Measurements from ENCODE around the gene RING1. TPM values are rescaled to one million over a fixed set of nuclear protein-coding genes. Genes with fewer than 3 reads are reported as not detected.

The RING1 gene
- total and polyA plus RNA-seq, 10 of the 15 experiments (the other 5 are each of a cell fraction or from before 2014, with no cell fraction given), result 2.0 to 27.2 (median 15.8) TPM

DNA sequence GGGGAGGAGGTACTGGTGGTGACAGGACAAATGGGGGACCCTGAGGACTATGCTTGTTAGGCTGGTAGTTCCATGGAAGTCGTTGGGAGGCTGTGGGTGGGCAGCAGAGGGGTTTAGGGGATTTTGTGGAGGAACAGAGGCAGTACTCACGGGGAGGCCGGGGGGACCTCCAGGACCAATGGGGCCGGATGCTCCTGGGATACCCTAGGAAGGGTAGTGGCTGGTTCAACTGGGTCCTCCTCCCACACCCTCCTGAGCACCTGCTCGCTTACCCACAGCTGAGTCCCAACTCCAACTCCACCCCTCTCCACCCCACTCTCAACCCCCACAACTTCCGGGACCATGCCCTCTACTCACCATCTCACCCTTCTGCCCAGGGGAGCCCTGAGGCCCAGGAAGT is 41.9 kb upstream of the RING1 start:
- 8% methylated on average over 6 of the region's 6 CpGs for whole genome bisulfite sequencing (ENCODE audit: insufficient coverage, insufficient replicate concordance, low lambda C conversion rate, missing lambda C conversion rate)
- TF ChIP-seq, protein P1, sequence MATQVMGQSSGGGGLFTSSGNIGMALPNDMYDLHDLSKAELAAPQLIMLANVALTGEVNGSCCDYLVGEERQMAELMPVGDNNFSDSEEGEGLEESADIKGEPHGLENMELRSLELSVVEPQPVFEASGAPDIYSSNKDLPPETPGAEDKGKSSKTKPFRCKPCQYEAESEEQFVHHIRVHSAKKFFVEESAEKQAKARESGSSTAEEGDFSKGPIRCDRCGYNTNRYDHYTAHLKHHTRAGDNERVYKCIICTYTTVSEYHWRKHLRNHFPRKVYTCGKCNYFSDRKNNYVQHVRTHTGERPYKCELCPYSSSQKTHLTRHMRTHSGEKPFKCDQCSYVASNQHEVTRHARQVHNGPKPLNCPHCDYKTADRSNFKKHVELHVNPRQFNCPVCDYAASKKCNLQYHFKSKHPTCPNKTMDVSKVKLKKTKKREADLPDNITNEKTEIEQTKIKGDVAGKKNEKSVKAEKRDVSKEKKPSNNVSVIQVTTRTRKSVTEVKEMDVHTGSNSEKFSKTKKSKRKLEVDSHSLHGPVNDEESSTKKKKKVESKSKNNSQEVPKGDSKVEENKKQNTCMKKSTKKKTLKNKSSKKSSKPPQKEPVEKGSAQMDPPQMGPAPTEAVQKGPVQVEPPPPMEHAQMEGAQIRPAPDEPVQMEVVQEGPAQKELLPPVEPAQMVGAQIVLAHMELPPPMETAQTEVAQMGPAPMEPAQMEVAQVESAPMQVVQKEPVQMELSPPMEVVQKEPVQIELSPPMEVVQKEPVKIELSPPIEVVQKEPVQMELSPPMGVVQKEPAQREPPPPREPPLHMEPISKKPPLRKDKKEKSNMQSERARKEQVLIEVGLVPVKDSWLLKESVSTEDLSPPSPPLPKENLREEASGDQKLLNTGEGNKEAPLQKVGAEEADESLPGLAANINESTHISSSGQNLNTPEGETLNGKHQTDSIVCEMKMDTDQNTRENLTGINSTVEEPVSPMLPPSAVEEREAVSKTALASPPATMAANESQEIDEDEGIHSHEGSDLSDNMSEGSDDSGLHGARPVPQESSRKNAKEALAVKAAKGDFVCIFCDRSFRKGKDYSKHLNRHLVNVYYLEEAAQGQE (IDR thresholded peaks at IDR 0.05; ENCODE audit: low read depth, low read length), result no peak
- TF ChIP-seq, protein P2, sequence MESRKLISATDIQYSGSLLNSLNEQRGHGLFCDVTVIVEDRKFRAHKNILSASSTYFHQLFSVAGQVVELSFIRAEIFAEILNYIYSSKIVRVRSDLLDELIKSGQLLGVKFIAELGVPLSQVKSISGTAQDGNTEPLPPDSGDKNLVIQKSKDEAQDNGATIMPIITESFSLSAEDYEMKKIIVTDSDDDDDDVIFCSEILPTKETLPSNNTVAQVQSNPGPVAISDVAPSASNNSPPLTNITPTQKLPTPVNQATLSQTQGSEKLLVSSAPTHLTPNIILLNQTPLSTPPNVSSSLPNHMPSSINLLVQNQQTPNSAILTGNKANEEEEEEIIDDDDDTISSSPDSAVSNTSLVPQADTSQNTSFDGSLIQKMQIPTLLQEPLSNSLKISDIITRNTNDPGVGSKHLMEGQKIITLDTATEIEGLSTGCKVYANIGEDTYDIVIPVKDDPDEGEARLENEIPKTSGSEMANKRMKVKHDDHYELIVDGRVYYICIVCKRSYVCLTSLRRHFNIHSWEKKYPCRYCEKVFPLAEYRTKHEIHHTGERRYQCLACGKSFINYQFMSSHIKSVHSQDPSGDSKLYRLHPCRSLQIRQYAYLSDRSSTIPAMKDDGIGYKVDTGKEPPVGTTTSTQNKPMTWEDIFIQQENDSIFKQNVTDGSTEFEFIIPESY (IDR thresholded peaks at IDR 0.05), result no peak
- TF ChIP-seq NFYB (IDR thresholded peaks at IDR 0.05; ENCODE audit: insufficient read depth, low read depth, low read length) (no peak), TCF12 (IDR thresholded peaks at IDR 0.05; ENCODE audit: low read depth, low read length) (no peak), POLR2A (IDR thresholded peaks at IDR 0.05; ENCODE audit: low read depth, low read length) (no peak), FOXM1 (IDR thresholded peaks at IDR 0.05; ENCODE audit: low read depth, low read length) (no peak), MEF2A (IDR thresholded peaks at IDR 0.05; ENCODE audit: insufficient read depth, low read depth, low read length) (no peak)
- TF ChIP-seq, protein P3, sequence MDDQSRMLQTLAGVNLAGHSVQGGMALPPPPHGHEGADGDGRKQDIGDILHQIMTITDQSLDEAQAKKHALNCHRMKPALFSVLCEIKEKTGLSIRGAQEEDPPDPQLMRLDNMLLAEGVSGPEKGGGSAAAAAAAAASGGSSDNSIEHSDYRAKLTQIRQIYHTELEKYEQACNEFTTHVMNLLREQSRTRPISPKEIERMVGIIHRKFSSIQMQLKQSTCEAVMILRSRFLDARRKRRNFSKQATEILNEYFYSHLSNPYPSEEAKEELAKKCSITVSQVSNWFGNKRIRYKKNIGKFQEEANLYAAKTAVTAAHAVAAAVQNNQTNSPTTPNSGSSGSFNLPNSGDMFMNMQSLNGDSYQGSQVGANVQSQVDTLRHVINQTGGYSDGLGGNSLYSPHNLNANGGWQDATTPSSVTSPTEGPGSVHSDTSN (IDR thresholded peaks at IDR 0.05; ENCODE audit: insufficient replicate concordance, low read depth, low read length), result no peak
- TF ChIP-seq, protein P4, sequence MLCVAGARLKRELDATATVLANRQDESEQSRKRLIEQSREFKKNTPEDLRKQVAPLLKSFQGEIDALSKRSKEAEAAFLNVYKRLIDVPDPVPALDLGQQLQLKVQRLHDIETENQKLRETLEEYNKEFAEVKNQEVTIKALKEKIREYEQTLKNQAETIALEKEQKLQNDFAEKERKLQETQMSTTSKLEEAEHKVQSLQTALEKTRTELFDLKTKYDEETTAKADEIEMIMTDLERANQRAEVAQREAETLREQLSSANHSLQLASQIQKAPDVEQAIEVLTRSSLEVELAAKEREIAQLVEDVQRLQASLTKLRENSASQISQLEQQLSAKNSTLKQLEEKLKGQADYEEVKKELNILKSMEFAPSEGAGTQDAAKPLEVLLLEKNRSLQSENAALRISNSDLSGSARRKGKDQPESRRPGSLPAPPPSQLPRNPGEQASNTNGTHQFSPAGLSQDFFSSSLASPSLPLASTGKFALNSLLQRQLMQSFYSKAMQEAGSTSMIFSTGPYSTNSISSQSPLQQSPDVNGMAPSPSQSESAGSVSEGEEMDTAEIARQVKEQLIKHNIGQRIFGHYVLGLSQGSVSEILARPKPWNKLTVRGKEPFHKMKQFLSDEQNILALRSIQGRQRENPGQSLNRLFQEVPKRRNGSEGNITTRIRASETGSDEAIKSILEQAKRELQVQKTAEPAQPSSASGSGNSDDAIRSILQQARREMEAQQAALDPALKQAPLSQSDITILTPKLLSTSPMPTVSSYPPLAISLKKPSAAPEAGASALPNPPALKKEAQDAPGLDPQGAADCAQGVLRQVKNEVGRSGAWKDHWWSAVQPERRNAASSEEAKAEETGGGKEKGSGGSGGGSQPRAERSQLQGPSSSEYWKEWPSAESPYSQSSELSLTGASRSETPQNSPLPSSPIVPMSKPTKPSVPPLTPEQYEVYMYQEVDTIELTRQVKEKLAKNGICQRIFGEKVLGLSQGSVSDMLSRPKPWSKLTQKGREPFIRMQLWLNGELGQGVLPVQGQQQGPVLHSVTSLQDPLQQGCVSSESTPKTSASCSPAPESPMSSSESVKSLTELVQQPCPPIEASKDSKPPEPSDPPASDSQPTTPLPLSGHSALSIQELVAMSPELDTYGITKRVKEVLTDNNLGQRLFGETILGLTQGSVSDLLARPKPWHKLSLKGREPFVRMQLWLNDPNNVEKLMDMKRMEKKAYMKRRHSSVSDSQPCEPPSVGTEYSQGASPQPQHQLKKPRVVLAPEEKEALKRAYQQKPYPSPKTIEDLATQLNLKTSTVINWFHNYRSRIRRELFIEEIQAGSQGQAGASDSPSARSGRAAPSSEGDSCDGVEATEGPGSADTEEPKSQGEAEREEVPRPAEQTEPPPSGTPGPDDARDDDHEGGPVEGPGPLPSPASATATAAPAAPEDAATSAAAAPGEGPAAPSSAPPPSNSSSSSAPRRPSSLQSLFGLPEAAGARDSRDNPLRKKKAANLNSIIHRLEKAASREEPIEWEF (IDR thresholded peaks at IDR 0.05; ENCODE audit: insufficient replicate concordance, low read depth, low read length), result no peak

More for the DNA sequence above, 41.9 kb upstream of the RING1 start:
- no peak for FAIRE-seq
- ChIA-PET RAD21 (ENCODE audit: unreplicated experiment) (no interaction called here), POLR2A (no interaction called here), CTCF (no interaction called here), SMC1A (ENCODE audit: uncharacterized antibody, unreplicated experiment) (interaction anchor here (2.1 kb wide), 1 partner anchor 9 kb away, joined by 4 read pairs; no protein-coding TSS in a partner anchor)
- no peak for ATAC-seq
- in situ Hi-C loops (cut with MboI) (no loop called here), intact Hi-C loops (cut with micrococcal nuclease; ENCODE audit: unreplicated experiment) (no loop called here)
- no peak for DNase-seq (ENCODE audit: low read depth, low spot score)
- H3K4me2 ChIP-seq (ENCODE audit: control insufficient read depth, insufficient read depth), result no peak overlapping the region
- no peak overlapping the region for H3K27ac ChIP-seq (ENCODE audit: control insufficient read depth, insufficient read depth)
- no peak overlapping the region for H3K9ac ChIP-seq (ENCODE audit: control insufficient read depth, insufficient read depth, low read length)
- H3K36me3 ChIP-seq (ENCODE audit: control insufficient read depth in 2 of 2, insufficient read depth in 2 of 2, low read length in 1 of 2), result no peaks in the 10 kb centered on the region
- H3K4me3 ChIP-seq, result no peak overlapping the region
- BruUV-seq (replicated peaks), result no TSS peak
- no peaks in the 10 kb centered on the region for H3K79me2 ChIP-seq (ENCODE audit: control insufficient read depth, insufficient read depth, low read length)
- peaks cover 4% of the 10 kb centered on the region for H3K4me1 ChIP-seq (ENCODE audit: control insufficient read depth, insufficient read depth, low read length)
- H3K27me3 ChIP-seq (replicated peaks in 1 of 2; ENCODE audit: control insufficient read depth in 2 of 2, insufficient read depth in 2 of 2, low read length in 1 of 2), result no peaks in the 10 kb centered on the region
- no peak overlapping the region for H2AFZ ChIP-seq (ENCODE audit: control insufficient read depth, low read depth, low read length)
- no peaks in the 10 kb centered on the region for H3K9me3 ChIP-seq (replicated peaks; ENCODE audit: control insufficient read depth, insufficient read depth, low read length)
- no peaks in the 10 kb centered on the region for H4K20me1 ChIP-seq (ENCODE audit: control insufficient read depth, insufficient read depth)
